AG09309 (cell line): ENCODE data around the gene CFI.
"Not testable (repeated sequence)": the region's sequence is repeated elsewhere in the genome, so short reads cannot be mapped to it uniquely, and the experiment has no call there.

Experiments used
- DNase-seq: peaks from one replicate; pipeline ENCODE4 v3.0.0-alpha.2; 2010; ENCODE audit warnings: low read depth
- H3K4me3 ChIP-seq: 2 replicates; pipeline ENCODE4 v1.5.1; 2011; ENCODE audit warnings: mild to moderate bottlenecking, low read depth, low read length, moderate library complexity; ENCODE audit not compliant: control insufficient read depth
- CTCF ChIP-seq: IDR thresholded peaks from 2 replicates; pipeline ENCODE4 v1.5.1; 2011; ENCODE audit warnings: mild to moderate bottlenecking, low read depth, low read length, inconsistent platforms; ENCODE audit not compliant: insufficient read depth, control insufficient read depth; ENCODE audit errors: missing control alignments

Gene CFI

DNA sequence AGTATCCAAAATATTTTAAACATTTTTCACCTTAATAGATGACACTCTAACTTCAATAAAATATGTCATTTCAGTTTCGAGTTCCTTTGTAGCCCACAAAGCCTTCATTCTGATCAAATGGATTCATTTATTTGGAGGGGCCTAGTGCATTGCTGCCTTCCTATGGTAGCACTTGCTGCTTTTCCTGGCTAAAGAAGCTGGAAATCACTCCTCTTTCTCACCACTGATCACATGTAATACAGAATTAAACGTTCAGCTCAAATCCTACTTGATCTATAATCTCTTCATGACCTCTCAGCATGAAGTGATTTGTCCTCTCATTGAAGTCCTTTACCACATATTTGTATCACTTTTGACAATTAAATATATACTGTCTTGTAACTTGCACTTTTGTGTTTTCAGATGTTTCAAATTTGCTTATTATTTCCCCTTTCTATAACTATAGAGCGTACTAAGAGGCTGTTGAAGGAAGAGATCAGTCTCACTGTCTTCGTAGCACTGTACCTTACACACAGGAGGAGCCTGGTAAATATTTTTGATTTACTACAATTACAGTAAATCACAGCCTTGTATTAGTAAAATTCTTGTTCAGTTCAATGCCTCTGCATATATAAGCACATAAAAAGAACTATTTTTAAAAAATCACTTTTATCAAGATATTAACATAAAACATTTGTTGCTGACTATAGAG, 555 bp downstream of the CFI start:
- no peak for TF ChIP-seq CTCF
- H3K4me3 ChIP-seq = no peak overlapping the region
- no peak for DNase-seq

GRCh38 chr4:109798866-109799265, 2.9 kb downstream of the CFI start:
- TF ChIP-seq CTCF = no peak
- no peak overlapping the region for H3K4me3 ChIP-seq
- DNase-seq = no peak

GRCh38 chr4:109795059-109795458, 6.7 kb downstream of the CFI start:
- no peak for TF ChIP-seq CTCF
- no peak for DNase-seq
- no peak overlapping the region for H3K4me3 ChIP-seq

DNA sequence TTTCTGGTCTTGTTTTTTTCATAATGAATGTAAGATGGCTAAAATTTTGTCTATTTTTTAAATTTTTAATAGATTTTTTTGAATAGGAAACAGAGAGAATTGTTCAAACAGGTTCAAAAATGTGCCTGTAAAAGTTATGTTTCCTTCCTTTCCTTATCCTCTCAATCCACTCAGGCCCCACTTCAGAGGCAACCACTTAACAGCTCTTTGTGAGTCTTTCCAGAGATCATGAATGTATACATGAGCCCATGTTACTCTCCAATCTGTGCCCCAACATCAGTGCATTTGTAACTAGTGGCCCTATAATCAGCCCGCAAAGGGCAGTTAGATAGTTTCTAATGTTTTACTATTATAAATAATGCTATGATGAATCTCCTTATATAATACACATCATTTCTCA, 14.0 kb downstream of the CFI start:
- no peak for DNase-seq
- H3K4me3 ChIP-seq = no peak overlapping the region
- no peak for TF ChIP-seq CTCF

GRCh38 chr4:109786846-109787245, 15.0 kb downstream of the CFI start:
- no peak overlapping the region for H3K4me3 ChIP-seq
- TF ChIP-seq CTCF = no peak
- no peak for DNase-seq

GRCh38 chr4:109782092-109782491, 19.7 kb downstream of the CFI start:
- not testable (repeated sequence) for H3K4me3 ChIP-seq, DNase-seq

- no peak for TF ChIP-seq CTCF
- no peak overlapping the region for H3K4me3 ChIP-seq
- no peak for DNase-seq
Observed at GRCh38 chr4:109764789-109765402, 36.9 kb downstream of the CFI start.
